Psoas muscle (tissue), 8 donors: Measurements from ENCODE around the gene NELFB. TPM values are rescaled to one million over a fixed set of nuclear protein-coding genes. Genes with fewer than 3 reads are reported as not detected.

ENCODE experiments used
- ATAC-seq, 4 donors: fragments of 200-7000 bp; cut with Tn5 transposase; one replicate each; pipeline ENCODE4 v1.9.1; 2020; ENCODE audit warnings: moderate library complexity in 3 of 4, mild to moderate bottlenecking in 2 of 4
- DNase-seq, 2 donors: peaks; one replicate each; pipeline ENCODE4 v3.0.0-alpha.2; 2020
- H3K27ac ChIP-seq: fragments of 200-600 bp; one replicate; pipeline ENCODE4 v1.8.0; 2022
- H3K27me3 ChIP-seq, 3 donors: fragments of 200-600 bp in 1 of 3; one replicate each; pipeline versions ENCODE4 v1.6.1 to v1.8.0; 2013 to 2022; ENCODE audit warnings: low read length in 2 of 3, mild to moderate bottlenecking in 2 of 3, moderate library complexity in 1 of 3; ENCODE audit not compliant: insufficient read depth in 3 of 3
- H3K36me3 ChIP-seq, 2 donors: fragments of 200-600 bp in 1 of 2; one replicate each; pipeline versions ENCODE4 v1.6.1 to v1.8.0; 2013 to 2022; ENCODE audit warnings: low read depth in 1 of 2, mild to moderate bottlenecking in 1 of 2, moderate library complexity in 1 of 2; ENCODE audit not compliant: insufficient read depth in 1 of 2
- H3K4me1 ChIP-seq: fragments of 200-600 bp; one replicate; pipeline ENCODE4 v1.8.0; 2022
- H3K4me3 ChIP-seq: fragments of 200-600 bp; one replicate; pipeline ENCODE4 v1.8.0; 2022; ENCODE audit warnings: mild to moderate bottlenecking
- H3K9me3 ChIP-seq: fragments of 200-600 bp; one replicate; pipeline ENCODE4 v1.8.0; 2022
- CTCF ChIP-seq: fragments of 200-600 bp; IDR thresholded peaks from one replicate; pipeline ENCODE4 v1.8.0; 2022; ENCODE audit warnings: antibody characterized with exemption
- WGBS, 3 donors: extraction: QIAGEN DNeasy Blood & Tissue Kit; methylation state at CpG; one replicate each; pipeline versions ENCODE4 v1.1.6 to v1.1.7; 2013; 5-methylcytosine and 5-hydroxymethylcytosine counted together
- intact Hi-C, 2 donors: fragments of 100-400 bp; cut with DNase I; formaldehyde crosslinking; loops; one replicate each; pipeline versions ENCODE4 v1.11.0 to v1.14.2; 2022
- polyA plus RNA-seq, 3 donors: library from polyadenylated mRNA; stranded (reverse); fragments of 200-250 nt; gene quantifications; one replicate each; pipeline ENCODE4 v1.2.3, GENCODE V29; 2013
- total RNA-seq, 4 donors: library from RNA; stranded (reverse); fragmentation: NEBNext Ultra II Directional in 2 of 4; extraction: Animal tissue kit (Norgen Biotek cat#: 25700) in 2 of 4; gene quantifications; one replicate each; pipeline versions ENCODE4 v1.2.1 to v1.2.4, GENCODE V29; 2021 to 2023
- donor health status: healthy with polysubstance abuse.
- donor health status: DM: no; HTN: no; CAD: no; lungs with moderate emphysema.
- donor health status: Bipolar disorder and iron deficiency.
- donor health status: healthy.
- donor health status: DM: yes; HTN: yes; CAD: no.
- donor health status: DM: no; HTN: no; CAD: no.
- donor health status: DM: no; HTN: no; CAD: no.
- donor health status: DM: yes; HTN: yes; CAD: no.

Gene NELFB
- total and polyA plus RNA-seq, 7 donors: 39.1 to 74.3 (median 43.8) TPM

GRCh38 chr9:137232101-137232500 is 23.0 kb upstream of the NELFB start:
- ATAC-seq (no peak), DNase-seq (no peak)
- no peak for TF ChIP-seq CTCF
- intact Hi-C loops: no loop called here
- peaks cover 0 to 29% (median 15%) of the 10 kb centered on the region in 3 donors for H3K27me3 ChIP-seq
- H3K27ac ChIP-seq: no peak overlapping the region
- H3K36me3 ChIP-seq: no peaks in the 10 kb centered on the region
- H3K9me3 ChIP-seq: no peaks in the 10 kb centered on the region
- no peak overlapping the region for H3K4me3 ChIP-seq
- peaks cover 10% of the 10 kb centered on the region for H3K4me1 ChIP-seq
- 53 to 59% (median 53%) methylated on average over 8 to 10 of the region's 10 CpGs for WGBS, 3 donors

GRCh38 chr9:137232510-137232909 is 22.6 kb upstream of the NELFB start:
- 43 to 74% (median 63%) methylated on average over 12 to 24 of the region's 24 CpGs for WGBS, 3 donors
- DNase-seq (no peak), ATAC-seq (no peak)
- no peak for TF ChIP-seq CTCF
- Histone ChIP-seq H3K36me3 (no peaks in the 10 kb centered on the region), H3K4me3 (no peak overlapping the region), H3K4me1 (peaks cover 15% of the 10 kb centered on the region), H3K9me3 (no peaks in the 10 kb centered on the region), H3K27me3 (peaks cover 0 to 25% (median 15%) of the 10 kb centered on the region in 3 donors), H3K27ac (no peak overlapping the region)
- intact Hi-C loops: no loop called here

GRCh38 chr9:137233143-137233980 is 21.8 kb upstream of the NELFB start:
- intact Hi-C loops: no loop called here
- WGBS, 3 donors: 73 to 83% (median 74%) methylated on average over 23 to 40 of the region's 40 CpGs
- peaks cover 23% of the 10 kb centered on the region for H3K4me1 ChIP-seq
- H3K36me3 ChIP-seq: no peaks in the 10 kb centered on the region
- H3K27me3 ChIP-seq: peaks cover 0 to 20% (median 15%) of the 10 kb centered on the region in 3 donors
- DNase-seq (no peak), ATAC-seq (no peak)
- no peaks in the 10 kb centered on the region for H3K9me3 ChIP-seq
- H3K4me3 ChIP-seq: no peak overlapping the region
- no peak overlapping the region for H3K27ac ChIP-seq
- no peak for TF ChIP-seq CTCF

- 51 to 74% (median 64%) methylated on average over 27 to 40 of the region's 40 CpGs for WGBS, 3 donors
- ATAC-seq (no peak), DNase-seq (no peak)
- TF ChIP-seq CTCF: no peak
- intact Hi-C loops: no loop called here
- Histone ChIP-seq H3K9me3 (no peaks in the 10 kb centered on the region), H3K4me3 (no peak overlapping the region), H3K27me3 (peaks cover 0 to 15% (median 13%) of the 10 kb centered on the region in 3 donors), H3K36me3 (no peaks in the 10 kb centered on the region), H3K4me1 (peaks cover 30% of the 10 kb centered on the region), H3K27ac (no peak overlapping the region)
Measured at GRCh38 chr9:137234055-137234697, 21.0 kb upstream of the NELFB start.
